Left renal cortex interstitium (tissue), 4 donors: Measurements from ENCODE around the gene DMRTB1. TPM values are rescaled to one million over a fixed set of nuclear protein-coding genes. Genes with fewer than 3 reads are reported as not detected.
A peak's percentile ranks its signal among the peaks of the same experiment; 100 is the strongest.

Experiments used
- DNase-seq, 4 donors: peaks; one replicate each; pipeline ENCODE4 v3.0.0-alpha.2; 2013; ENCODE audit warnings: low read depth in 4 of 4, low spot score in 2 of 4, missing footprints in 1 of 4
- polyA plus RNA-seq, 4 donors: library from polyadenylated mRNA; unstranded; fragments of 120-200 nt; gene quantifications; one replicate each; pipeline ENCODE4 v1.2.1, GENCODE V29; 2013; ENCODE audit not compliant: insufficient read length in 4 of 4

The DMRTB1 gene
- polyA plus RNA-seq, 4 donors, result 0.13 to 0.18 TPM; not detected in 2

DNA sequence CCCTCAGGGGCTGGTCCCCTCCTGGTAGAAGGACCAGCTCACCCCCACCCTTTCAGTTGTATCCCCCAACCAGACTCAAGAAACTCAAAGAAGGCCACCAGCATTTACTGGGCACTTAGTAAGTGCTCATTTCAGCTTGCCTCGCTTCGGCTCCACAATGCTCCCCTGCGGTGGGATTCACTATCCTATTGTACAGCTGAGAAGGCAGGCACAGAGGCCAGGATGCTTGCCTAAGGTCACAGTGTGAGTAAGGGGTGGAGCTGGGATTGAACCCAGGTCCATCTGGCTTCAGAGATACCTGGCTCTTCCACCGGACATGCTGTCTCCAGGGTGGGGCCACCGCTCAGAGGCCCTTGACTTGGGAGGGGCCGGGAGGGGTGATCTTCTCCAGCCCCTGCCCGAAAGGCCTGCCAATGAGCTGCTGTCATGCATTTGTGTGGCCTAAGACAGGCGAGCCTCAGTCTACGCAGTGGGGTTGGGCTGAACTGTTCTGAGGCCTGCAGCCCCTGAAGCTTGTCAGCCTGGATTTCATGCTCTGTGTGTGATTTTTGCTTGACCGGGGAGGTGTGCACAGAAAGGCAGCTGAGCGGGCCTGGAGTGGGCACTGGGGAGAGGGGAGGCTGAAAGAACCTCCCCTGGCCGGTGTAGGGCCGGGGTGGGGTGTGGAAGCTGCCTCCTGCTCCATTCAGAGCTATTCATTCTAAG is 48.1 kb downstream of the DMRTB1 start:
- no peak for DNase-seq

DNA sequence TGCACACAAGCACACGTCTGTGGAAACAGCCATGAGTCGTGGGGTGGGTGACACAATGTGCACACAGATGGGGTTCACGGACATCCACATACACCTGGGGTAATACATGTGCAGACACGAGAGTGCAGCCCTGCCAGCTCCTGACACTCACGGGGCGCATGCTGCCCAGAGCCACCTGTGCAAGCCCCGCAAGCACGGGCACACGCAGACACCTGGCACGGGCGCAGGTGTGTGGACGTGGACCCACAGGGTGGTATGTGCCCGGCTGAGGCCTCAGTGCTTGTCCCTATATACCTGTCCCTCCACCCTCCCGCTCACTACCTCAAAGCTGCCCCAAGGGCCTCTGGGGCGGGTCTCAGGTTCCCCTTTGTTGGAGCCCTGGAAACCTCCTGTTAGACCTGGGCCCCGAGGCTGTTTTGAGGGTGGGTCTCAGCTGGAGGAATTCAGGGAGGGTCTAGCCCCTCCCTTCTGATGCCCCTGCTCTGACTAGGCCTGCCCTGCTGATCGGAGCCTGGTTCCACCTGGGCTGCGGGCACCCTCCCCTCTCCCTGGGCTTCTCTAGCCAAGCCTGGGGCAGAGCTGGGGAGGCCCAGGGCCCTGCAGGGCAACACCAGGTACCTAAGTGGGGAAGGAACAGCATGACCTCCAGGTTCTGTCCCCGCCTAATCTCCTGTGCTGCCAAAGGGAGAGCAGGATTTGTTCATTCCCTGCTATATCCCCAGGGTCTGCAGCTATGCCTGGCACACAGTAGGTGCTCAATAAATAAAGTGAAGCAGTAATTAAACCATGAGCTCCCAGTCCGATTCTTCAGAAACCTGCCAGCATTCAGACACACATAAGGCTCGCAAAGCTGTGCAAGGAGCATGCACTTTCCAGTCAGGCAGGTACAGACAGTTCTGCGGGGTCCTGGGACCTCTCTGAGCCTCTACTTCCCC is 49.1 kb downstream of the DMRTB1 start:
- no peak for DNase-seq

DNA sequence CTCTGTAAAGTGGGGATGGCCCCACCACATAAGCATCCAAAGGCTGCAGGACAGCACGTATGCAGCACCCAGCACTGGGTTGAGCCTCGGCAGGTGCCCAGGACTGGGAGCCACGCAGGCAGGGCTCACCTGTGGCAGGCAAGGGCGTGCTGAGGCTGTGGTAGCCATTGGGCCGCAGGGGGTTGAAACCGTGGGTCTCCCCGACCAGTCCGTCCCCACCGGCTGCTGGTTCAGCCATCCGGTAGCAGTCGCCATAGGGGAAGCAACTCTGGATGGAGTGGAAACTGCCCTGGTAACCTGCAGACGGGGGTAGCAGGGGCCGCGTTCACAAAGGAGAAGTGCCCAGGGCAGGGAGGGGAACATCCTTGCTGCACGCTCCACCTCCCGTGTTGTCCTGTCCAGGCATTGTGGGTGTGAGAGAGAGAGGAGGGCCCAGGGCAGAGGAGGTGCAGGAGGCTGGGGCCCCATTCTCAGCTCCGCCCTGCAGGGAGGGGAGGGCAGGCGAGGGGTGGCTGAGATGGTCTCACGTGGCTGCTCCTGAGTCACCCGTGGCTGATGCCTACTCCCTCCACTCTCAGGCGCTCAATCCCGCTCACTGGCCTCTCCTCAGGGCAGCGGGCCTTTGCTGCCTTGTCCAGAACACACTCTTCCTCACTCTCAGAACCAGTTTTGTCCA is 49.9 kb downstream of the DMRTB1 start:
- no peak for DNase-seq

DNA sequence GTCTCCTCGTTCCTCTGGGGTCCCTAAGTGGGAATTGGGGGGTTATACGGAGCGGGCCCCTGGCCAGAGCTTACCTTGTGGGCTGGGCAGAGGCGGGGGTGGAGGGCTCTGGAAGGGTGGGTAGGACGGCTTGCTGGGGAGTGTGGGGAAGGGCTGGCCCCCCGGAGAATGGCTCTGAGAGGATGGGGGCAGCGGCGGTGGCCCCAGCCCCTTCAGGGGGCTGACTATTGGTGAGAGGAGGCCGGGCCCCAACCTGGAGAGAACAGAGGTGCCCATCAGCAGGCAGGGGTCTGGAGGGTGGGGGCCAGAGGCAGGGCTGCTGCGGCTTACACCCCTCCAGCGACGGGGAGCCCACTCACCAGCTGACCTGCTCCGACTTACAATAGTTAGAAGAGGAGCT is 50.6 kb downstream of the DMRTB1 start:
- no peak for DNase-seq

DNA sequence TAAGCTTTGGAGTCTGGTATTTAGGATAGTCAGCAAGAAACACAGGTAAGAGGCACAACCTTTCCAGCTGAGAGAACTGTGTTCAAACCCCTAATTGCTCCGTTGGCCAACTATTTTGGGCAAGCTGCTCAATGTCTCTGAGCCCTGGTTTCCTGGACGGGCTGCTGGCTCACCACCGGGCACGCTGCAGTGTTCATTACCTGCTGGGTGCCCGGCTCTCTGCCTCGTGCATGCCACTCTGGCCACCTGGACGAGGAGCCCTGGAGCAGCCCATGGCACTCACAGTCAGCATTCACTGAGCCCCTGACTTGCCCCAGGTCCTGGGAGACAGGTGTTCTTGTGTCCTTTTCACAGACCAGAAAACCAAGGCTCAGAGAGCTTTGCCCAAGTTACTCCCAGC is 51.0 kb downstream of the DMRTB1 start:
- no peak for DNase-seq

DNA sequence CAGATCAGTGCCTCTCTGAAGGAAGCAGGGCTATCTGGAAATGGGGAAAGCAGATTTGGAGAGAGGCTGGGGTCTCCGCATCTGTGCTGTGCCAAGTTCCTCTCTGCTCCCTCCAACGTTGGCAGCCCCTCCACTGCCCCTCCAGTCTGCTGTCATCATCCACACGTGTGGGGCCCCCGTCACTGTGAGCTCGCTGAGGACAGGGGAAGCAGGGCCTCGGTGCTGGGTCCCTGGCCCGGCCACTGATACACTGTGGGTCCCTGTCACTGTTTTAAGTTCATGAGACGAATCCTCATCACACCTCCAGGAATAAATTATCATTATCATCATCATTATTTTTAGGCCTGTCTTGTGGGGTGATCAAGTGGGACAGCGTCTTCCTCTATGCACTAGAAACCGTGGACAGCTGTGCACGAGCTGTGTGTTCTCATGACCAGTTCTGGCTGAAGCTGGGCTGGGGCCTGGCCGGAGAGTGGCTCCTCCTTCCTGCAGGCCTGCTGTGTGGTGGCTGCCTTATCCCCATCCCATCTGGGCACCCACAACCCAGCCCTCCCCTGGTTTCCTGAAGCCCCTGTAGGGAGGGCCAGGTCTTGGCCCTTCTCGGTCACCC is 52.2 kb downstream of the DMRTB1 start:
- no peak for DNase-seq

DNA sequence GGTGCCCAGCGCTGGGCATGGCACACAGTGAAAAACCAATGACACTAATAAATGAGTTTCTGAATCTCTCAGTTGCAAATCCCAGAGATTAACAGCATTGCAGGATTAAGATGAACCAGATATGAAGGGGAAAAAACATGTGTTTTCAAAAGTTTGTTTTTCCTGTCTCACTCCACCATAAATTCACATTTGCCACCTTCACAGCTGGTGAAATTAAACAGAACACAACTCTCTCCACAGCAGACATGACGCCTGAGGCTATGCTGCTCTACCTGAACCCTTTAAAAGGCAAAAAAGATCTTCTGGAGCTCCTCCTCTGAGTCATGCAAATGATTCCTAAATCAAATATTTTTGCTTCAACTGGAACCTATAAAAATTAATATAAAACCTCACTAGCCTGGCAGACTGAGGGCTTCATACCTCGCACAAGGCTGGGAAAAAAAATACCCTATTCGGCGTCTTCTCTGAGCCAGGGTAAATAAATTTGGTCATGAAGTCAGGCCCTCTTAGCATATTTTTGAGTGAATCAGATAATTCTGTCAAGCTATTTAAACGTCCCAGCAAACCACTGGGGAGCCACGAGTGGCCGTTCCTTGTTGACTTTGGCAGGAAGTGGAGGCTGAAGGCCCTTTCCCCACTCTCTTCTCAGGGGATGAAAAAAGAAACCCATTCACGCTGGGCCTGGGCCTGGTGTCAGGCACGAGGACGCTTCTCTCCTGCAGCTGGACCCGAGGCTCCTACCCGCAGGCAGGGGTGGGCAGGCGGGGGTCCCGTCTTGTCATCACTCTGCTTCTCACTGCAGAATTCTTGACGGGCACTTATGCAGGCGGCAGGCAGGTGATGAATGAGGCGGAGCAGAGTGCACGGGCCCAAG is 53.0 kb downstream of the DMRTB1 start:
- peak in 1 of 4 donors; percentile 21 for DNase-seq

DNA sequence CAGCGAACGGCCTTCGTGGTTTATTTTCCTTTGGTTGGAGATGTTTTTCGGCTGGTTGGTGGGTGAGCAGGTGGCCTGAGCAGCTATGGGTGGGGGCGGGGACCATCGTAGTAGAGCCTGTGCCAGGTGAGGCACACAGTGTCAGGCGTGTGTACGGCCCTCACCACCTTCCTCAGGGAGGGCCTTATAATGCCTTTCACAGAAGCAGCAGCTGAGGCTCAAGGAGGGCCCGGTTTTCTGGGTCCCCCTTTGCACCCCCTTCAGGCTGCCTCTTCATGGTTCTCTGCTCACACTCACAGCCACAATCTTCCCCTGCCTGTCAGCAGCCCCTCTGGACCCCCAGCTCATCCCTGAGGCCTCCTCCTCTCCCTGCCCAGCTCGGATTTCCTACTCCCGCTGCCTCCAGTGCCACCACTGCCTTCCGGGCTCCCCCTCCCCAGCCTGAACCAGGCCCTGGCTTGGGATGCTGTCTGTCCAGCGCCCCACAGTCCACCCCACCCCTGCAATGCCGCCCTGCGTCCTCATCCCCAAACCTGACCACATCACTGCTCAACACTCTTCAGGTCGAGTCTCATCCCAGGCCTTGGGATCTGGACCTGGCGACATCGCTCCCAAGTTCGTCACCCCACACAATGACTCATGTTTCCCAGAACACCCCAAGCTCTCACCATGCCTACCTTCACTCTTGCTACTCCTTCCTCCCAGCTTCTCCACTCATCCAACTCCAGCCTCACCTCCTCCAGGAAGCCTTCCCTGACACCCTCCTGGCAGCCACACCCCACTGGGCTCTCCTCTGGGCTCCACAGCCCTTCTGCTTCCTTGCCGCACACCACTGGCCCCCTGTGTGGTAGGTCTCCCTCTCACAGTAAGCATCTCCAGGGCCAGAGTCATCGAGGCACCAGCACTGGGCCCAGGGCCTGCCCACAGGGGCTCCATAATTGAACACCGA is 53.9 kb downstream of the DMRTB1 start:
- no peak for DNase-seq

DNA sequence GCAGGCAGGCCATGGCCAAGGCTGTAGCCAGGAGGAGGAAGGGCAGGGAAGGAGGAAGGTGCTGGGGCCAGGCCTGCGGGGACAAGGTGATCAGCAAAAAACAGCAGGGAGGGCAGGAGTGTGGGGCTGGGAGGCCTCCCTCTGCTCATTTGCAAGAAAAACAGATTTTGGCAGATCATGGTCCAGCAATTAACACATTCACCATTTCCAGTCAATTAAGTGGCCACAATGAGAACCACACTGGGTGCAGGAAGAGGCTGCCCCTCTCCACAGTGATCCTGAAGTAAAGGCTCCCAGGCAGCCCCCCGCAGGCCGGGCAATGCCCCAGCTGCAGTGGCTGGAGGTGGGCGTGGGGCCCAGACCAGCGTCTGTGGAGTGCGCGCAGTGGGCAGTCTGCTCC is 54.6 kb downstream of the DMRTB1 start:
- no peak for DNase-seq

DNA sequence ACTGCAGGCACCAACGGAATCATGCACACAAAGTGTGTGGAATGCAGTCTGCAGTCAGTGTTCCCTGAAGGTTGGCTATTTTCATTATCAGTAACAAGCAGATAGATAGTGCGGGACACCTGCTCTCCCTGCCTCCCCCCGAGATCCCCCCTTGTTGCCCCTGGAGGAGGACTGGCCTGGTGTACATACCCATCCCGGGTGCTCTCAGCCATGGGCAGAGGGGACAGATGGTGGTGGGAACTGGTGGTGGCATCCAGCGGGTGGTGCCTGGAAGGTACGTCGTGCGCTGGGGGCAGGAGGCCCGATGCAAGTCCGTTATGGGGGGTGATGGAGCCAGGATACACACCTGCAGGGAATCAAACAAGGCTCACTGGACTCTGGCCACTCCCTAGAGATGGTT is 55.2 kb downstream of the DMRTB1 start:
- DNase-seq, result no peak

DNA sequence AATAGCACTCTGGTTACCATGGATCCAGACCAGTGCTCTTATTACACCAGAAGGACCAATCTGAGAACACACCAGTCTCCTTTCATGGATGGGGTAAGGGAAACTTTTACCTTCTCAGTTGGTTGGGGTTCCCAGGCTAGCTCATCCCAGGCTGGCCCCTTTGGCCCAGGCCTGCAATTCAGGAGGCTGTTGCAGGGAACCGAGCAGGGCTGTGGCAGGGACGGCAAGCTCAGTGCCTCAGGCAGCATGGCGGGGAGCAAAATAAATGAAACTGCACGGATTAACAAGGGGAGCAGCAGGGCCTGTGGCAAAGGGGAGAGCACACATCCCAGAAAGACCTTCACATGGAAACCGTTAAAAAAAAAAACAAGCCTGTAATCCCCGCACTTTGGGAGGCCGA is 57.0 kb downstream of the DMRTB1 start:
- no peak for DNase-seq

Other genes with a start within 250 kb of the DMRTB1 start
- gene CZIB, start 238.8 kb upstream of the DMRTB1 start, polyA plus RNA-seq, result 10 to 100 TPM; 81.1 to 90.8 (median 87.3) TPM
- 10 to 100 TPM; 78.6 to 94.4 (median 92.6) TPM for gene MAGOH, start 220.9 kb upstream of the DMRTB1 start, polyA plus RNA-seq
- gene LRP8, start 131.3 kb upstream of the DMRTB1 start, polyA plus RNA-seq, result 10 to 100 TPM in 1 of 4 donors, 1 to 10 TPM in 3; 3.4 to 11.5 (median 6.3) TPM